ENCODE data around the gene LINC01488. TPM values are rescaled to one million over a fixed set of nuclear protein-coding genes. Genes with fewer than 3 reads are reported as not detected.

LINC01488 gene
- total RNA-seq, 1 experiment from 2014 or later = not detected

DNA sequence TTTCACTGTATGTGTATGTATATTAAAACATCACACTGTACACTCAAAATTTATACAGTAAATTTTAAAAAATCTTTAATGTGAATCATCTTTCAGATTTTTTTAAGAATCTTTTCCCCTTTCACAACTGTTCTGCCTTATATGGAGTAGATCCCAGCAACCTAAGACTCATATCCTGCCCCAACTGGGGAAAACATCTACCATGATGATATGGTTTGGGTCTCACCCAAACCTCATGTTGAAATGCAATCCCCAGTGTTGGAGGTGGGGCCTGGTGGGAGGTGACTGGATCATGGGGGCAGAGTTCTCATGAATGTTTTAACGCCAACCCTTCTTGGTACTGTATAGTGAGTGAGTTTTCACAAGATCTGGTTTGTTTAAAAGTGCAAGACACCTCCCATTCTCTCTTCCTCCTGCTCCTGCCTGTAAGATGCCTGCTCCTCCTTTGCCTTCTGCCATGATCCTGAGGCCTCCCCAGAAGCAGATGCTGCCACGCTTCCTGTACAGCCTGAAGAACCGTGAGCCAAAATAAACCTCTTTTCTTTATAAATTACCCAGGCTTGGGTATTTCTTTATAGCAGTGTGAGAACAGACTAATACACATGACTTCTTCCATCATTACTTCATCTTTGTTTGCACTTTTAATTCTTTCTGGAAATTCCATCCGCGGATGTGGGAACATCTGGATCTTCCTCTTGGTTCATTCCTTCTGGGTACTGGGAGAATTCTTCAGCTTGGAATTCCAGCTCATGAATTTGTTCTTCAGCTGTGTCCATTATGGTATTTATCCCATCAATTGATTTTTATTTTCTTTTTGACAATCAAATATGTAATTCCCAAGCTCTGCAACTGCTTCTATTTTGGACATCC is 36.9 kb downstream of the LINC01488 start:
- ATAC-seq (no peak), DNase-seq (ENCODE audit: low read depth, low spot score) (no peak)
- H3K27me3 ChIP-seq (ENCODE audit: insufficient read depth, low read length) = no peaks in the 10 kb centered on the region
- H3K4me2 ChIP-seq (ENCODE audit: low read length) = no peak overlapping the region
- RAD21 ChIA-PET (ENCODE audit: low non-redundant PET in 1 of 2, low total read pairs in 2 of 2, uncharacterized antibody in 2 of 2, unreplicated experiment in 2 of 2) = no interaction called here
- H3K4me3 ChIP-seq (replicated peaks in 1 of 2; ENCODE audit: low read depth in 1 of 2, low read length in 2 of 2) = no peak overlapping the region
- CTCF ChIA-PET = no interaction called here
- H4K20me1 ChIP-seq (ENCODE audit: insufficient read depth) = no peaks in the 10 kb centered on the region
- H3K9ac ChIP-seq (ENCODE audit: low read length) = no peak overlapping the region
- H3K4me1 ChIP-seq (ENCODE audit: control insufficient read depth in 1 of 2, insufficient read depth in 2 of 2, low read length in 2 of 2) = no peaks in the 10 kb centered on the region
- H3K9me3 ChIP-seq (ENCODE audit: control insufficient read depth in 1 of 2, insufficient read depth in 1 of 2, low read depth in 1 of 2, low read length in 2 of 2) = peaks cover 0 to 4% of the 10 kb centered on the region in 2 experiments; a peak in 2 of 4 replicates
- H3K79me2 ChIP-seq (ENCODE audit: insufficient read depth, low read length) = no peaks in the 10 kb centered on the region
- no peaks in the 10 kb centered on the region for H3K9me2 ChIP-seq (ENCODE audit: insufficient read depth)
- no TSS peak for BruUV-seq (replicated peaks)
- H2AFZ ChIP-seq (ENCODE audit: low read depth, low read length, poor library complexity, severe bottlenecking) = no peak overlapping the region
- no peaks in the 10 kb centered on the region for H3K36me3 ChIP-seq (ENCODE audit: control insufficient read depth in 1 of 2, insufficient read depth in 2 of 2, low read length in 2 of 2)
- intact Hi-C loops (cut with micrococcal nuclease) = no loop called here
- 0 out of 2 replicates have a peak, but pooled peaks have one; percentile 16 for TF ChIP-seq CBX3 (IDR thresholded peaks at IDR 0.05; ENCODE audit: low read depth)
- TF ChIP-seq, protein P1, sequence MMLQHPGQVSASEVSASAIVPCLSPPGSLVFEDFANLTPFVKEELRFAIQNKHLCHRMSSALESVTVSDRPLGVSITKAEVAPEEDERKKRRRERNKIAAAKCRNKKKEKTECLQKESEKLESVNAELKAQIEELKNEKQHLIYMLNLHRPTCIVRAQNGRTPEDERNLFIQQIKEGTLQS (IDR thresholded peaks at IDR 0.05) = no peak
- no peak overlapping the region for H3K27ac ChIP-seq (ENCODE audit: low read depth, low read length)
- POLR2A ChIA-PET = no interaction called here

DNA sequence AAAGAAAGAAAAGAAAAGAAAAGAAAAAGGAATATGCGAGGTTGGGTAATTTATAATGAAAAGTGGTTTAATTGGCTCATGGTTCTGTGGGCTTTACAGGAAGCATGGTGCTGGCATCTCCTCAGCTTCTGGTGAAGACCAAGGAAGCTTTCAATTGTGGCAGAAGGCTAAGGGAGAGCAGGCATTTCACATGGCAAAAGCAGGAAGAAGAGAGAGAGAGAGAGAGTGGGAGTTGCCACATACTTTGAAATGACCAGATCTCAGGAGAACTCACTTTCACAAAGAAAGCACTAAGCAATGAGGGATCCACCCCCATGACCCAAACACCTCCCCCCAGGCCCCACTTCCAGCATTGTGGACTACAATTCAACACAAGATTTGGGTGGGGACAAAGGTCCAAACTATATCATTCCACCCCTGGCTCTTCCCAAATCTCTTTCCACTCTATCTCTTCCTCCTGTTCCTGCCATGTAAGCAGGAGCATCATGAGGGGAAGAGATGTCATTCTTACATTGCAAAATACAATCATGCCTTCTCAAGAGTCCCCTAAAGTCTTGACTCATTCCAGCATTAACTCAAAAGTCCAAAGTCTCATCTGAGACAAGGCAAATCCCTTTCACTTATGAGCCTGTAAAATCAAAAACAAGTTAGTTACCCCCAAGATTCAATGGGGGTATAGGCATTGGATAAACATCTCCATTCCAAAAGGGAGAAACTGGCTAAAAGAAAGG is 38.9 kb downstream of the LINC01488 start:
- no peak for DNase-seq (ENCODE audit: low read depth, low spot score)
- intact Hi-C loops (cut with micrococcal nuclease) = no loop called here
- Histone ChIP-seq H3K27ac (ENCODE audit: low read depth, low read length) (no peak overlapping the region), H2AFZ (ENCODE audit: low read depth, low read length, poor library complexity, severe bottlenecking) (no peak overlapping the region), H3K9me3 (ENCODE audit: control insufficient read depth in 1 of 2, insufficient read depth in 1 of 2, low read depth in 1 of 2, low read length in 2 of 2) (peaks cover 0 to 4% of the 10 kb centered on the region in 2 experiments; a peak in 2 of 4 replicates), H3K27me3 (ENCODE audit: insufficient read depth, low read length) (no peaks in the 10 kb centered on the region), H4K20me1 (ENCODE audit: insufficient read depth) (no peaks in the 10 kb centered on the region), H3K4me3 (replicated peaks in 1 of 2; ENCODE audit: low read depth in 1 of 2, low read length in 2 of 2) (no peak overlapping the region), H3K36me3 (ENCODE audit: control insufficient read depth in 1 of 2, insufficient read depth in 2 of 2, low read length in 2 of 2) (no peaks in the 10 kb centered on the region), H3K79me2 (ENCODE audit: insufficient read depth, low read length) (no peaks in the 10 kb centered on the region), H3K4me1 (ENCODE audit: control insufficient read depth in 1 of 2, insufficient read depth in 2 of 2, low read length in 2 of 2) (no peaks in the 10 kb centered on the region; a peak in 1 of 4 replicates), H3K9ac (ENCODE audit: low read length) (no peak overlapping the region), H3K9me2 (ENCODE audit: insufficient read depth) (no peaks in the 10 kb centered on the region), H3K4me2 (ENCODE audit: low read length) (no peak overlapping the region)
- ChIA-PET RAD21 (ENCODE audit: low non-redundant PET in 1 of 2, low total read pairs in 2 of 2, uncharacterized antibody in 2 of 2, unreplicated experiment in 2 of 2) (no interaction called here), CTCF (no interaction called here), POLR2A (no interaction called here)
- no peak for ATAC-seq
- no peak for TF ChIP-seq SP1 (IDR thresholded peaks at IDR 0.05; ENCODE audit: low read depth)
- TF ChIP-seq RAD21 (IDR thresholded peaks at IDR 0.05; ENCODE audit: low read depth) = no peak
- no peak for TF ChIP-seq POLR2AphosphoS5 (IDR thresholded peaks at IDR 0.05; ENCODE audit: low read depth, low read length)
- no peak for TF ChIP-seq FOSL1 (IDR thresholded peaks at IDR 0.05; ENCODE audit: low read depth)
- no peak for TF ChIP-seq EZH2 (IDR thresholded peaks at IDR 0.05)
- no peak for TF ChIP-seq EGR1 (IDR thresholded peaks at IDR 0.05; ENCODE audit: low read depth)
- TF ChIP-seq, protein P2, sequence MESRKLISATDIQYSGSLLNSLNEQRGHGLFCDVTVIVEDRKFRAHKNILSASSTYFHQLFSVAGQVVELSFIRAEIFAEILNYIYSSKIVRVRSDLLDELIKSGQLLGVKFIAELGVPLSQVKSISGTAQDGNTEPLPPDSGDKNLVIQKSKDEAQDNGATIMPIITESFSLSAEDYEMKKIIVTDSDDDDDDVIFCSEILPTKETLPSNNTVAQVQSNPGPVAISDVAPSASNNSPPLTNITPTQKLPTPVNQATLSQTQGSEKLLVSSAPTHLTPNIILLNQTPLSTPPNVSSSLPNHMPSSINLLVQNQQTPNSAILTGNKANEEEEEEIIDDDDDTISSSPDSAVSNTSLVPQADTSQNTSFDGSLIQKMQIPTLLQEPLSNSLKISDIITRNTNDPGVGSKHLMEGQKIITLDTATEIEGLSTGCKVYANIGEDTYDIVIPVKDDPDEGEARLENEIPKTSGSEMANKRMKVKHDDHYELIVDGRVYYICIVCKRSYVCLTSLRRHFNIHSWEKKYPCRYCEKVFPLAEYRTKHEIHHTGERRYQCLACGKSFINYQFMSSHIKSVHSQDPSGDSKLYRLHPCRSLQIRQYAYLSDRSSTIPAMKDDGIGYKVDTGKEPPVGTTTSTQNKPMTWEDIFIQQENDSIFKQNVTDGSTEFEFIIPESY (IDR thresholded peaks at IDR 0.05; ENCODE audit: extremely low read depth, insufficient replicate concordance, low read length) = no peak
- TF ChIP-seq JUND (IDR thresholded peaks at IDR 0.05) = no peak
- no peak for TF ChIP-seq SIN3A (IDR thresholded peaks at IDR 0.05; ENCODE audit: low read depth)
- TF ChIP-seq POLR2A (IDR thresholded peaks at IDR 0.05; ENCODE audit: borderline replicate concordance, extremely low read depth, insufficient read depth, insufficient read length) = no peak
- no peak for TF ChIP-seq ZFX (IDR thresholded peaks at IDR 0.05)
- TF ChIP-seq YY1 (IDR thresholded peaks at IDR 0.05; ENCODE audit: extremely low read depth, insufficient replicate concordance, low read depth, low read length) = no peak
- TF ChIP-seq ZNF274 (IDR thresholded peaks at IDR 0.05; ENCODE audit: low read depth, low read length) = no peak
- TF ChIP-seq ELF1 (IDR thresholded peaks at IDR 0.05; ENCODE audit: borderline replicate concordance, low read depth) = no peak
- TF ChIP-seq CBX3 (IDR thresholded peaks at IDR 0.05; ENCODE audit: low read depth) = no peak
- BruUV-seq (replicated peaks) = no TSS peak
